Left renal cortex interstitium (tissue), 4 donors: Measurements from ENCODE around the gene SLC25A44. TPM values are rescaled to one million over a fixed set of nuclear protein-coding genes. Genes with fewer than 3 reads are reported as not detected.

Experiments
- DNase-seq, 4 donors: peaks; one replicate each; pipeline ENCODE4 v3.0.0-alpha.2; 2013; ENCODE audit warnings: low read depth in 4 of 4, low spot score in 2 of 4, missing footprints in 1 of 4
- polyA plus RNA-seq, 4 donors: library from polyadenylated mRNA; unstranded; fragments of 120-200 nt; gene quantifications; one replicate each; pipeline ENCODE4 v1.2.1, GENCODE V29; 2013; ENCODE audit not compliant: insufficient read length in 4 of 4

The SLC25A44 gene
- polyA plus RNA-seq, 4 donors = 23.5 to 32.0 (median 28.6) TPM

DNA sequence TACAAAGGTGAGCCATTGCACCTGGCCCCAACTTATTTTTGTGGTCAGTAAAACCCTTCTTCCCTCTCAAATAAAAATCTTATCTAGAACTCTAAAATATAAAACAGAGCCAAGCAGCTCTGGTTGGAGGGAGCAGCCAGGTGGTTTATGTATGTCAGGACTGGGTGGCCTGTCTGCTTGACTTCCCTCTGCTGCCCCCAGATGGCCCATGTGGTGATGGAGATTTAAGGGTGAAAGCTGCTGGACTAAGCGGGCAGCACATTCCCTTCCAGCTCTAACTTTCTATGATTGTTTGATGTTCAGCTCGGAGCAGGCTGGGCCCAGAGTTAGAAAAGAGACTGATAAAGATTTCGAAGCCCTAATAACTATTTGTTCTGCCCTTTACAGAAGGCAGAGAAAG, 65.9 kb downstream of the SLC25A44 start:
- no peak for DNase-seq

GRCh38 chr1:156260896-156261295, 67.0 kb downstream of the SLC25A44 start:
- no peak for DNase-seq

Other genes with a start within 250 kb of the SLC25A44 start
- 10 to 100 TPM; 77.9 to 97.8 (median 81.2) TPM for gene ARHGEF2, start 215.6 kb upstream of the SLC25A44 start, polyA plus RNA-seq
- gene SSR2, start 173.2 kb upstream of the SLC25A44 start, polyA plus RNA-seq = 100 to 1,000 TPM; 349 to 450 (median 397) TPM
- 10 to 100 TPM; 46.9 to 61.7 (median 51.8) TPM for gene UBQLN4, start 140.3 kb upstream of the SLC25A44 start, polyA plus RNA-seq
- gene LAMTOR2, start 139.3 kb upstream of the SLC25A44 start, polyA plus RNA-seq = 10 to 100 TPM; 53.9 to 67.9 (median 60.2) TPM
- 10 to 100 TPM; 51.0 to 63.6 (median 55.5) TPM for gene RAB25, start 132.9 kb upstream of the SLC25A44 start, polyA plus RNA-seq
- gene MEX3A, start 111.6 kb upstream of the SLC25A44 start, polyA plus RNA-seq = 10 to 100 TPM; 40.9 to 53.6 (median 46.9) TPM
- 100 to 1,000 TPM in 3 of 4 donors, 10 to 100 TPM in 1; 81.2 to 114 (median 104) TPM for gene LMNA, start 79.4 kb upstream of the SLC25A44 start, polyA plus RNA-seq
- 10 to 100 TPM; 18.3 to 24.5 (median 22.1) TPM for gene SEMA4A, start 40.5 kb upstream of the SLC25A44 start, polyA plus RNA-seq
- 100 to 1,000 TPM in 2 of 4 donors, 10 to 100 TPM in 2; 78.4 to 103 (median 97.6) TPM for gene PMF1, start 18.9 kb downstream of the SLC25A44 start, polyA plus RNA-seq
- 1 to 10 TPM; 1.0 to 7.5 (median 4.3) TPM for gene BGLAP, start 48.1 kb downstream of the SLC25A44 start, polyA plus RNA-seq
- 1 to 10 TPM; 2.9 to 8.0 (median 4.9) TPM for gene PAQR6, start 54.0 kb downstream of the SLC25A44 start, polyA plus RNA-seq
- 10 to 100 TPM; 54.5 to 76.2 (median 62.1) TPM for gene SMG5, start 88.7 kb downstream of the SLC25A44 start, polyA plus RNA-seq
- 1 to 10 TPM; 4.8 to 8.2 (median 7.0) TPM for gene TMEM79, start 90.2 kb downstream of the SLC25A44 start, polyA plus RNA-seq
- gene GLMP, start 101.6 kb downstream of the SLC25A44 start, polyA plus RNA-seq = 10 to 100 TPM; 54.6 to 73.3 (median 65.4) TPM
- not detected for gene VHLL, start 105.2 kb downstream of the SLC25A44 start, polyA plus RNA-seq
- 100 to 1,000 TPM; 313 to 386 (median 330) TPM for gene CCT3, start 144.2 kb downstream of the SLC25A44 start, polyA plus RNA-seq
- gene TSACC, start 144.4 kb downstream of the SLC25A44 start, polyA plus RNA-seq = 1 to 10 TPM in 3 of 4 donors, under 1 TPM in 1; 0.57 to 2.3 (median 1.6) TPM
- 10 to 100 TPM in 3 of 4 donors, 1 to 10 TPM in 1; 8.0 to 24.3 (median 17.0) TPM for gene RHBG, start 175.1 kb downstream of the SLC25A44 start, polyA plus RNA-seq